Stomach (tissue), 9 donors: ENCODE results near the gene CDK11A. TPM values are rescaled to one million over a fixed set of nuclear protein-coding genes. Genes with fewer than 3 reads are reported as not detected.
"Not testable (repeated sequence)": the region's sequence is repeated elsewhere in the genome, so short reads cannot be mapped to it uniquely, and the experiment has no call there.

Experiments
- DNase-seq, 2 donors: peaks; one replicate each; pipeline versions ENCODE4 v3.0.0 to v3.0.0-alpha.2; 2013 to 2019
- H3K27ac ChIP-seq, 5 donors: fragments of 200-600 bp in 4 of 5; sonication (generic) in 4 of 5; one replicate each; pipeline ENCODE4 v1.5.1; 2013 to 2019; ENCODE audit warnings: mild to moderate bottlenecking in 1 of 5, moderate library complexity in 1 of 5
- H3K27me3 ChIP-seq, 3 donors: fragments of 200-600 bp; sonication (generic); one replicate each; pipeline ENCODE4 v1.5.1; 2017 to 2019; ENCODE audit warnings: mixed run types in 1 of 3
- H3K36me3 ChIP-seq, 4 donors: fragments of 200-600 bp; sonication (generic); 1 replicate in 3 of 4; 2 replicates in 1 of 4; pipeline ENCODE4 v1.5.1; 2016 to 2019
- H3K4me1 ChIP-seq, 4 donors: fragments of 200-600 bp; sonication (generic); one replicate each; pipeline ENCODE4 v1.5.1; 2016 to 2019
- H3K4me3 ChIP-seq, 4 donors: fragments of 200-600 bp; sonication (generic) in 3 of 4; one replicate each; pipeline ENCODE4 v1.5.1; 2016 to 2019; ENCODE audit warnings: mild to moderate bottlenecking in 1 of 4
- H3K9me3 ChIP-seq, 4 donors: fragments of 200-600 bp; sonication (generic); one replicate each; pipeline ENCODE4 v1.5.1; 2016 to 2019
- EP300 ChIP-seq: sonication (generic); formaldehyde crosslinking; IDR thresholded peaks from one replicate; pipeline ENCODE4 v1.6.1; 2017; ENCODE audit warnings: antibody characterized with exemption
- POLR2A ChIP-seq, 4 donors: fragments of 450-650 bp; IDR thresholded peaks; one replicate each; pipeline ENCODE4 v1.6.1; 2016; ENCODE audit warnings: antibody characterized with exemption in 4 of 4, control low read depth in 2 of 4, mild to moderate bottlenecking in 1 of 4, moderate library complexity in 1 of 4
- POLR2AphosphoS5 ChIP-seq, 3 donors: sonication (generic); formaldehyde crosslinking; IDR thresholded peaks; one replicate each; pipeline ENCODE4 v1.6.1; 2016; ENCODE audit warnings: antibody characterized with exemption in 3 of 3
- WGBS, 5 donors: extraction: QIAGEN DNeasy Blood & Tissue Kit in 3 of 5; methylation state at CpG; one replicate each; pipeline versions ENCODE4 v1.1.5 to v1.1.7; 2013 to 2018; 5-methylcytosine and 5-hydroxymethylcytosine counted together
- intact Hi-C: fragments of 100-400 bp; cut with DNase I; formaldehyde crosslinking; loops from one replicate; pipeline ENCODE4 v1.15.1; 2023; ENCODE audit warnings: low total_unique reads
- polyA plus RNA-seq, 3 donors: library from polyadenylated mRNA; stranded (reverse); fragments of 200-250 nt; gene quantifications; one replicate each; pipeline ENCODE4 v1.2.3, GENCODE V29; 2013
- total RNA-seq, 5 donors: library from RNA; depleted of rRNA; stranded (reverse); fragments of >200 nt; gene quantifications; one replicate each; pipeline versions ENCODE4 v1.1.0 to v1.2.3, GENCODE V29; 2014 to 2016
- TF ChIP-seq, protein P1 (sequence below), 7 experiments: fragments of 450-650 bp in 4 of 7; fragments of 200-600 bp in 3 of 7; sonication (generic) in 3 of 7; IDR thresholded peaks; one replicate each; pipeline ENCODE4 v1.5.1; 2016 to 2019; ENCODE audit warnings: antibody characterized with exemption in 7 of 7, control low read depth in 2 of 7, mild to moderate bottlenecking in 1 of 7
- donor health status: healthy with polysubstance abuse.
- donor health status: Bipolar disorder and iron deficiency.
- donor health status: healthy.

The CDK11A gene
- total and polyA plus RNA-seq, 8 donors = 27.3 to 233 (median 57.4) TPM

DNA sequence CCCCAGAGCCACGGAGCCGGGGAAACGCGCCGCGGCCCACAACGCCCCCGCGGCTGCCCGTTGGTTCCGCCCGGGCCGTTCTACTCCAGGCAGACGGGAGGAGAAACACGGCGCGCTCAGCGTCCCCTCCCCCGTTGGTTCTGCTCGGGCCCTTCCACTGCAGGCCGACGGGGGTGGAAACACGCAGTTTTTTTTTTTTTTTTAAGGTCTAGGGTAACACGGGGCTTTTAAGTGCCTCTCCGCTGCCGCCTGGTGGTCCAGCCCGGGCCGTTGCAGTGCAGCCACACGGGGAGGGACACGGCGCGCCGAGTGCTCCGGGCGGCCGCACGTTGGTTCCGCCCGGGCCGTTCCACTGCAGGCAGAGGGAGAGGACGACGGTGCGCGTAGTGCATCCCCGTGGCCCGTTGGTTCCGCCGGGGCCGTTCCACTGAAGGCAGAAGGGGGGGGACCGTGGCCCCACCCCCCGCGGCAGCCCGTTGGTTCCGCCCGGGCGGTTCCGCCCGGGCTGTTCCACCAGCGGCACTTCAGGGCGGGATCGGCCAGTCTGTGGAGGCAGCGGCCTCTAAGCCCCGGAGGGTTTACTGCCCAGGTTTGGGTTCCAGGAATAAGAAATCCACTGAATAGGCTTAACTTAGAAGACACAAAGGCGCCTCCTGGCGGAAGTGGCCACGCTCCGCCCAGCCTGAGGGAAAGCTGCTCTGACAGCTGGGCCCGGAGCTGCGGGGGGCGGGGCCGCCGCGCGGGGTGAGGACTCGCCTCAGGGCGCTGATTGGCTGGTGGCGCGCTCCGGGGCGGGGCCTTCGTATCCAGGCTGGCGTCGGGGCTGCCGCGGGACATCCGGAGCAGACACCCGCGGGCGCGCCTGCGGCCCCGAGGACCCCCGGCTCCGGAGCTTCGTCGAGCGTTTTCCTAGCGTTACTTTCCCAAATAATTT lies 31.2 kb downstream of the CDK11A start, which contains the start of gene SLC35E2B:
Gene SLC35E2B, minus strand, starts transcription at position 82 of the 934 bp plus-strand sequence. CDS start 16,096 bp downstream, outside the sequence.
- Histone ChIP-seq H3K27ac (peak within 1 kb of the TSS; percentile 88 to 93 (median 91)), H3K4me1 (peaks cover 0 to 31% (median 12%) of the 10 kb centered on the region in 4 donors), H3K4me3 (peak within 1 kb of the TSS; percentile 54 to 60 (median 56)), H3K36me3 (peaks cover 0 to 17% (median 3%) of the 10 kb centered on the region in 4 donors)
- peak; percentile 90 to 97 for DNase-seq
- whole genome bisulfite sequencing, 5 donors = 0 to 1% (median 0%) methylated on average over 10 to 41 of the region's 98 CpGs; no CpG with 5 or more reads in 1 of the 5 donors
- H3K9me3 ChIP-seq, H3K27me3 ChIP-seq, intact Hi-C loops: not testable (repeated sequence)
- TF ChIP-seq POLR2AphosphoS5 (IDR thresholded peaks at IDR 0.05) = peak; percentile 58 to 68 (median 58)

DNA sequence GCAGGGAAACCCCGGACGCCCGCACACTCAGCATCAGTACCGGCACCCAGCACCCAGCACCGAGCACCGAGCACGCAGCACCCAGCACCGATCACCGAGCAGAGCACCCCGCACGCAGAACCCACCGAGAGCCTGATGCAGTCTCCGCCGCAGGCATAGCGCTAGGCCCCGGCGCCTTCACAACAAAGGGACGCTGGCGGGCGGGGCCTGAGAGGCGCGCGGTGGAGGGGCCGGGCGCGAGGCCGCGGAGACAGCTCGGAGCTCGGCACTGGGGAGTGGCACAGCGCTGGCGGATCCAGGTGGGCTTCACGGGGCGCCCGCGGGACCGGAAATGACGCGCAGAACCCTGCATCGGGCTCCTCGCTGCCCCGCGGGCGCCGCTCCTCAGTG lies 31.8 kb downstream of the CDK11A start:
- H3K9me3 ChIP-seq, H3K27me3 ChIP-seq, intact Hi-C loops: not testable (repeated sequence)
- WGBS, 5 donors = 0 to 1% (median 0%) methylated on average over 10 to 31 of the region's 45 CpGs
- H3K4me1 ChIP-seq = peaks cover 0 to 36% (median 12%) of the 10 kb centered on the region in 4 donors
- DNase-seq = peak; percentile 55 to 89
- peaks cover 0 to 22% (median 4%) of the 10 kb centered on the region in 4 donors for H3K36me3 ChIP-seq
- H3K4me3 ChIP-seq = peak overlapping the region; percentile 54 to 60 (median 56)
- H3K27ac ChIP-seq = peak overlapping the region; percentile 88 to 93 (median 91)

GRCh38 chr1:1691443-1691842 lies 32.7 kb downstream of the CDK11A start:
- peaks cover 6 to 45% (median 20%) of the 10 kb centered on the region in 4 donors for H3K4me1 ChIP-seq
- H3K36me3 ChIP-seq = peaks cover 0 to 22% (median 4%) of the 10 kb centered on the region in 4 donors
- peak overlapping the region in 1 of 5 donors; percentile 24 for H3K27ac ChIP-seq
- WGBS, 5 donors = 0 to 11% (median 7%) methylated on average over 1 to 4 of the region's 16 CpGs; no CpG with 5 or more reads in 2 of the 5 donors
- H3K27me3 ChIP-seq, intact Hi-C loops, DNase-seq, H3K9me3 ChIP-seq: not testable (repeated sequence)
- H3K4me3 ChIP-seq = peak overlapping the region in 3 of 4 donors; percentile 32 to 37 (median 35)

GRCh38 chr1:1689526-1689925 lies 34.6 kb downstream of the CDK11A start:
- DNase-seq, H3K4me3 ChIP-seq, H3K9me3 ChIP-seq, H3K27me3 ChIP-seq, intact Hi-C loops: not testable (repeated sequence)
- peaks cover 6 to 61% (median 28%) of the 10 kb centered on the region in 4 donors for H3K4me1 ChIP-seq
- H3K27ac ChIP-seq = peak overlapping the region in 1 of 5 donors; percentile 42
- 87 to 96% (median 93%) methylated on average over 5 to 7 of the region's 7 CpGs for WGBS, 5 donors
- peaks cover 0 to 22% (median 4%) of the 10 kb centered on the region in 4 donors for H3K36me3 ChIP-seq

- intact Hi-C loops = no loop called here
- WGBS, 5 donors = 83 to 96% (median 93%) methylated on average over 9 of the region's 9 CpGs
These were observed 36.3 kb downstream of the CDK11A start for GRCh38 chr1:1687846-1688245.

DNA sequence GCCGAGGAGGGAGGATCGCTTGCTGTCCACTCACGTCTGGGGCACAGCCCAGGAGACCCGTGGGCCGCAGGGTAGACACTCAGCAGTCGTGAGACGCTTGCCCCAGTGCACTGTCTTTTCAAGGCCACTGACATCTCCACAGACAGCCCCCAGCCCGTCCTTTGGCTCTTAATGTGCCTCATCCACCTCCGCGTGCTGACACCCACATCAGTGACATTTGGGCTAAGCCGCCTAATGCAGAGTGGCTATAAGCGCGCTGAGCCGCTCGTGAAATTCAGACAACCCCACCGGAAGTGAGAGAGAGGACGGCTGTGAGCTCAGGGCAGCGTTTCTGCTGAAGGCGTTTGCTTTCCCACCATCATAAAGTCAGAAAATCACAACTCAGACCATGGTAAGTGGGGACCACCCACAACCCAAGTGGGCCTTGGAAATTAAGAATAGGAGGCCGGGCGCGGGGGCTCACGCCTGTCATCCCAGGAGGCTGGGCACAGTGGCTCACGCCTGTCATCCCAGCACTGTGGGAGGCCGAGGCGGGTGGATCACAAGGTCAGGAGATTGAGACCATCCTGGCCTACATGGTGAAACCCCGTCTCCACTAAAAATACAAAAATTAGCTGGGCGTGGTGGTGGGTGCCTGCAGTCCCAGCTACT lies 40.0 kb downstream of the CDK11A start:
- 78 to 87% (median 85%) methylated on average over 27 to 28 of the region's 28 CpGs for WGBS, 5 donors
- Histone ChIP-seq H3K36me3 (peaks cover 0 to 31% (median 11%) of the 10 kb centered on the region in 4 donors), H3K4me3 (no peak overlapping the region), H3K27me3 (no peaks in the 10 kb centered on the region), H3K27ac (peak overlapping the region in 4 of 5 donors; percentile 36 to 60 (median 50)), H3K4me1 (peaks cover 14 to 83% (median 53%) of the 10 kb centered on the region in 4 donors), H3K9me3 (no peaks in the 10 kb centered on the region)
- intact Hi-C loops = no loop called here
- TF ChIP-seq, protein P1, sequence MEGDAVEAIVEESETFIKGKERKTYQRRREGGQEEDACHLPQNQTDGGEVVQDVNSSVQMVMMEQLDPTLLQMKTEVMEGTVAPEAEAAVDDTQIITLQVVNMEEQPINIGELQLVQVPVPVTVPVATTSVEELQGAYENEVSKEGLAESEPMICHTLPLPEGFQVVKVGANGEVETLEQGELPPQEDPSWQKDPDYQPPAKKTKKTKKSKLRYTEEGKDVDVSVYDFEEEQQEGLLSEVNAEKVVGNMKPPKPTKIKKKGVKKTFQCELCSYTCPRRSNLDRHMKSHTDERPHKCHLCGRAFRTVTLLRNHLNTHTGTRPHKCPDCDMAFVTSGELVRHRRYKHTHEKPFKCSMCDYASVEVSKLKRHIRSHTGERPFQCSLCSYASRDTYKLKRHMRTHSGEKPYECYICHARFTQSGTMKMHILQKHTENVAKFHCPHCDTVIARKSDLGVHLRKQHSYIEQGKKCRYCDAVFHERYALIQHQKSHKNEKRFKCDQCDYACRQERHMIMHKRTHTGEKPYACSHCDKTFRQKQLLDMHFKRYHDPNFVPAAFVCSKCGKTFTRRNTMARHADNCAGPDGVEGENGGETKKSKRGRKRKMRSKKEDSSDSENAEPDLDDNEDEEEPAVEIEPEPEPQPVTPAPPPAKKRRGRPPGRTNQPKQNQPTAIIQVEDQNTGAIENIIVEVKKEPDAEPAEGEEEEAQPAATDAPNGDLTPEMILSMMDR (IDR thresholded peaks at IDR 0.05) = no peak
- TF ChIP-seq POLR2A (IDR thresholded peaks at IDR 0.05) (no peak), EP300 (no peak), POLR2AphosphoS5 (IDR thresholded peaks at IDR 0.05) (no peak)
- DNase-seq = no peak

More at GRCh38 chr1:1687846-1688245, 36.3 kb downstream of the CDK11A start:
- Histone ChIP-seq H3K4me3 (no peak overlapping the region), H3K36me3 (peaks cover 0 to 33% (median 11%) of the 10 kb centered on the region in 4 donors), H3K27me3 (no peaks in the 10 kb centered on the region), H3K4me1 (peaks cover 6 to 69% (median 35%) of the 10 kb centered on the region in 4 donors), H3K9me3 (no peaks in the 10 kb centered on the region), H3K27ac (no peak overlapping the region)
- no peak for DNase-seq
- TF ChIP-seq, protein P1 (IDR thresholded peaks at IDR 0.05) = no peak
- TF ChIP-seq POLR2AphosphoS5 (IDR thresholded peaks at IDR 0.05) (no peak), POLR2A (IDR thresholded peaks at IDR 0.05) (no peak), EP300 (no peak)
